Suprapubic skin (tissue), 4 donors: ENCODE data around the gene NPIPB8. TPM values are rescaled to one million over a fixed set of nuclear protein-coding genes. Genes with fewer than 3 reads are reported as not detected.

Source experiments
- total RNA-seq, 4 donors: library from RNA; depleted of rRNA; stranded (reverse); fragments of >200 nt; gene quantifications; one replicate each; pipeline ENCODE4 v1.1.0, GENCODE V29; 2016

The NPIPB8 gene
- total RNA-seq, 4 donors from 2014 or later: 1.0 to 4.9 TPM; not detected in 2

Other genes with a start within 250 kb of the NPIPB8 start
- gene EIF3CL, start 234.2 kb upstream of the NPIPB8 start, total RNA-seq: 100 to 1,000 TPM; 221 to 364 (median 267) TPM
- gene NPIPB7, start 165.7 kb upstream of the NPIPB8 start, total RNA-seq: not detected
- 10 to 100 TPM; 26.0 to 62.9 (median 35.1) TPM for gene CLN3, start 146.0 kb upstream of the NPIPB8 start, total RNA-seq
- gene APOBR, start 143.4 kb upstream of the NPIPB8 start, total RNA-seq: 1 to 10 TPM in 3 of 4 donors, under 1 TPM in 1; 0.57 to 4.3 (median 1.9) TPM
- under 1 TPM in 1 of 4 donors, not detected in 3; 0.52 TPM for gene IL27, start 131.2 kb upstream of the NPIPB8 start, total RNA-seq
- gene NUPR1, start 99.1 kb upstream of the NPIPB8 start, total RNA-seq: 10 to 100 TPM; 33.0 to 64.3 (median 42.2) TPM
- 10 to 100 TPM; 20.2 to 36.1 (median 24.8) TPM for gene SGF29, start 84.1 kb upstream of the NPIPB8 start, total RNA-seq
- not detected for gene SULT1A2, start 41.0 kb upstream of the NPIPB8 start, total RNA-seq
- gene SULT1A1, start 28.0 kb upstream of the NPIPB8 start, total RNA-seq: 1 to 10 TPM; 1.1 to 9.4 (median 2.6) TPM
- 100 to 1,000 TPM; 105 to 235 (median 181) TPM for gene EIF3C, start 73.4 kb downstream of the NPIPB8 start, total RNA-seq
- 1 to 10 TPM; 3.3 to 9.5 (median 6.1) TPM for gene NPIPB9, start 113.7 kb downstream of the NPIPB8 start, total RNA-seq
- gene ATXN2L, start 184.9 kb downstream of the NPIPB8 start, total RNA-seq: 100 to 1,000 TPM in 3 of 4 donors, 10 to 100 TPM in 1; 88.5 to 236 (median 148) TPM
- gene TUFM, start 208.3 kb downstream of the NPIPB8 start, total RNA-seq: 100 to 1,000 TPM in 3 of 4 donors, 10 to 100 TPM in 1; 83.0 to 121 (median 107) TPM
- gene SH2B1, start 225.8 kb downstream of the NPIPB8 start, total RNA-seq: 10 to 100 TPM; 27.9 to 47.9 (median 37.3) TPM
- under 1 TPM in 2 of 4 donors, not detected in 2; 0.34 to 0.72 TPM for gene ATP2A1, start 240.4 kb downstream of the NPIPB8 start, total RNA-seq